HepG2 (cell line): ENCODE results near the gene FAR1. TPM values are rescaled to one million over a fixed set of nuclear protein-coding genes. Genes with fewer than 3 reads are reported as not detected.
"Not testable (repeated sequence)": the region's sequence is repeated elsewhere in the genome, so short reads cannot be mapped to it uniquely, and the experiment has no call there.

Experiments used
- ATAC-seq: fragments of 200-7000 bp; cut with Tn5 transposase; 3 replicates; pipeline ENCODE4 v1.9.1; 2020; ENCODE audit warnings: mild to moderate bottlenecking, moderate library complexity
- BruUV-seq: library from RNA; stranded (reverse); fragments of 400-500 nt; replicated peaks from 2 replicates; lab custom pipeline; 2021; lab: Mats Ljungman, UMichigan
- CTCF ChIA-PET: fragments of 300-600 bp; formaldehyde crosslinking; extraction: SDS; loops from one replicate; lab custom pipeline; 2021; ENCODE audit warnings: low total read pairs, inconsistent platforms, low intra/inter-chr PET ratio; lab: Yijun Ruan, JAX
- POLR2A ChIA-PET: fragments of 350-600 bp; sonication (Branson Sonifier 250); formaldehyde crosslinking; loops from one replicate; lab custom pipeline; 2020; ENCODE audit warnings: antibody characterized with exemption, inconsistent platforms; lab: Yijun Ruan, JAX
- DNase-seq: peaks from one replicate; pipeline ENCODE4 v3.0.0-alpha.2; 2015; ENCODE audit warnings: low spot score
- FAIRE-seq: peaks from 3 replicates; lab custom pipeline; 2011; peaks lifted over from hg19 to GRCh38; lab: Jason Lieb, UNC
- H2AFZ ChIP-seq: one replicate; pipeline ENCODE4 v1.6.1; 2011; ENCODE audit warnings: low read length, inconsistent platforms
- H3K27ac ChIP-seq: fragments of 300-600 bp; 3 replicates; pipeline ENCODE4 v1.8.0; 2011; ENCODE audit warnings: mixed run types, mild to moderate bottlenecking, mixed read lengths, low read length, inconsistent platforms; ENCODE audit not compliant: insufficient read depth; ENCODE audit errors: extremely low read length
- H3K27me3 ChIP-seq, 2 experiments: fragments of 200-600 bp in 1 of 2; 2 replicates in 1 of 2; 3 replicates in 1 of 2; pipeline versions ENCODE4 v1.6.0 to v1.8.0; 2011; ENCODE audit warnings: low read length in 2 of 2, mild to moderate bottlenecking in 2 of 2, moderate library complexity in 2 of 2, inconsistent platforms in 1 of 2; ENCODE audit not compliant: insufficient read depth in 2 of 2, control insufficient read depth in 1 of 2
- H3K36me3 ChIP-seq, 2 experiments: fragments of 200-600 bp in 1 of 2; replicated peaks in 1 of 2; 2 replicates in 1 of 2; 3 replicates in 1 of 2; pipeline versions ENCODE4 v1.5.1 to v1.8.0; 2011; ENCODE audit warnings: low read length in 2 of 2, inconsistent platforms in 1 of 2; ENCODE audit not compliant: insufficient read depth in 2 of 2, control insufficient read depth in 1 of 2
- H3K4me1 ChIP-seq: 2 replicates; pipeline ENCODE4 v1.5.1; 2012; ENCODE audit warnings: low read length, inconsistent platforms; ENCODE audit not compliant: insufficient read depth
- H3K4me2 ChIP-seq: 2 replicates; pipeline ENCODE4 v1.6.0; 2011; ENCODE audit warnings: low read depth, low read length, inconsistent platforms
- H3K4me3 ChIP-seq, 3 experiments: fragments of 200-600 bp in 1 of 3; sonication (generic), shearing (Covaris generic) in 1 of 3; replicated peaks in 1 of 3; 2 replicates each; pipeline ENCODE4 v1.5.1; 2011 to 2016; ENCODE audit warnings: low read length in 3 of 3, inconsistent platforms in 2 of 3, low read depth in 2 of 3, mild to moderate bottlenecking in 2 of 3, control low read depth in 1 of 3, mixed read lengths in 1 of 3; ENCODE audit not compliant: insufficient read depth in 1 of 3
- H3K79me2 ChIP-seq: one replicate; pipeline ENCODE4 v1.6.1; 2011; ENCODE audit warnings: low read length, inconsistent platforms; ENCODE audit not compliant: insufficient read depth
- H3K9ac ChIP-seq: 2 replicates; pipeline ENCODE4 v1.6.0; 2011; ENCODE audit warnings: mild to moderate bottlenecking, low read depth, low read length, inconsistent platforms; ENCODE audit not compliant: insufficient read depth
- H3K9me3 ChIP-seq: 2 replicates; pipeline ENCODE4 v1.5.1; 2012; ENCODE audit warnings: mild to moderate bottlenecking, low read length
- H4K20me1 ChIP-seq: 2 replicates; pipeline ENCODE4 v1.6.0; 2011; ENCODE audit warnings: inconsistent platforms, mild to moderate bottlenecking, low read length, moderate library complexity; ENCODE audit not compliant: insufficient read depth
- SETDB1 ChIP-seq: sonication (generic); formaldehyde crosslinking; IDR thresholded peaks from 2 replicates; pipeline ENCODE4 v1.5.1; 2020; ENCODE audit warnings: missing genetic modification reagents, mild to moderate bottlenecking, borderline replicate concordance
- ZNF567 ChIP-seq: sonication (generic); formaldehyde crosslinking; IDR thresholded peaks from 2 replicates; pipeline ENCODE4 v1.8.1; 2023; ENCODE audit warnings: mild to moderate bottlenecking, missing genetic modification reagents, borderline replicate concordance
- ZNF724P ChIP-seq: sonication (generic); formaldehyde crosslinking; IDR thresholded peaks from 2 replicates; pipeline ENCODE4 v1.8.0; 2022; ENCODE audit warnings: missing genetic modification reagents, borderline replicate concordance
- WGBS: methylation state at CpG from one replicate; pipeline ENCODE4 v1.1.6; 2017; ENCODE audit warnings: low lambda C conversion rate; 5-methylcytosine and 5-hydroxymethylcytosine counted together
- in situ Hi-C: cut with HindIII; loops from 2 replicates; pipeline ENCODE4 v1.10.0; 2017; ENCODE audit warnings: low pct_unique_long_range_greater_than_20kb; ENCODE audit not compliant: extremely low pct_ligation_motif_present
- intact Hi-C: fragments of 100-400 bp; cut with micrococcal nuclease; formaldehyde crosslinking; loops from one replicate; pipeline ENCODE4 v1.10.0; 2022; ENCODE audit not compliant: unreplicated experiment
- polyA plus RNA-seq, 8 experiments: library from polyadenylated mRNA; depleted of rRNA in 3 of 8; stranded (reverse) in 7 of 8; unstranded in 1 of 8; fragments of >200 nt; fragmentation: Illumina TruSeq in 4 of 8; extraction: Trizol in 4 of 8; gene quantifications; 2 replicates each; pipeline versions ENCODE4 v1.2.1 to v1.2.3, GENCODE V29; 2011 to 2016; ENCODE audit warnings: low read depth in 4 of 8, missing spikeins in 1 of 8, mixed read lengths in 1 of 8; ENCODE audit not compliant: insufficient read depth in 1 of 8
- total RNA-seq, 5 experiments: library from RNA; depleted of rRNA; stranded (reverse); fragments of >200 nt; fragmentation: Illumina TruSeq; extraction: Trizol; gene quantifications; 2 replicates each; pipeline ENCODE4 v1.2.3, GENCODE V29; 2016; ENCODE audit warnings: low read depth in 1 of 5
- TF ChIP-seq, protein P1 (sequence below): sonication (generic); formaldehyde crosslinking; IDR thresholded peaks from 2 replicates; pipeline ENCODE4 v1.5.0; 2020; ENCODE audit warnings: missing genetic modification reagents, mild to moderate bottlenecking, borderline replicate concordance

Gene FAR1
- total and polyA plus RNA-seq, 2 of the 13 experiments (the other 11 are each of a cell fraction or from before 2014, with no cell fraction given), result 0.40 to 0.95 TPM

DNA sequence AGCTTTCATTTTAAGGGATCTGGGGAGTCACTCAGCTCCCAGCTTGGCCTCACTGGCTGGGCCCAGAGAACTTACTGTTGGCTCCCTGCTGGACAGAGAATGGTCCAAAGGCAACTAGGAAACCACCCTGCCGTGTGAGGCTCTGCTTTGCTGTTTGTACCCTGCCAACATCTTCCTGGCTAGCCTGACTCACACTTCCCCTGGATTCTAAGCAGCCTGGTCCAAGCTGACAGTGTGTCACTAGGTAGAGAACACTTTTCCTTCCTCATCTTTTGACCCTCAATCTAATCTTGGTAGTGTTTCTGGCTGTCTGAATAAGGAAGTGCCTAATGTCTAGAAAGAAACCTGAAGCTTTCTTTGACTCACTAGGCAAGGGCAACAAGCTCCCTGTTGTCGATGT, 76.7 kb downstream of the FAR1 start:
- 0% methylated on average over 2 of the region's 2 CpGs for WGBS
- Histone ChIP-seq H3K27ac (no peak overlapping the region), H3K9ac (no peak overlapping the region), H3K4me3 (no peak overlapping the region), H3K79me2 (no peaks in the 10 kb centered on the region), H3K36me3 (no peaks in the 10 kb centered on the region), H4K20me1 (no peaks in the 10 kb centered on the region), H2AFZ (no peak overlapping the region), H3K4me1 (no peaks in the 10 kb centered on the region), H3K4me2 (no peak overlapping the region), H3K27me3 (peaks cover 0 to 6% of the 10 kb centered on the region in 2 experiments; a peak in 2 of 5 replicates), H3K9me3 (no peaks in the 10 kb centered on the region)
- POLR2A ChIA-PET, result no interaction called here
- ATAC-seq (no peak), DNase-seq (no peak), FAIRE-seq (no peak)
- in situ Hi-C loops (no loop called here), intact Hi-C loops (no loop called here)
- CTCF ChIA-PET, result no interaction called here
- BruUV-seq, result no TSS peak
- TF ChIP-seq ZNF567 (CRISPR knock-in tag) (no peak), SETDB1 (CRISPR knock-in tag) (no peak), ZNF724P (no peak)
- TF ChIP-seq, protein P1, sequence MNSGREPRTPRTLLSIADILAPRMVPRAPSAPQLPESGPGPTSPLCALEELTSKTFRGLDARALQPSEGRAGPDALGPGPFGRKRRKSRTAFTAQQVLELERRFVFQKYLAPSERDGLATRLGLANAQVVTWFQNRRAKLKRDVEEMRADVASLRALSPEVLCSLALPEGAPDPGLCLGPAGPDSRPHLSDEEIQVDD (CRISPR knock-in tag), result no peak

DNA sequence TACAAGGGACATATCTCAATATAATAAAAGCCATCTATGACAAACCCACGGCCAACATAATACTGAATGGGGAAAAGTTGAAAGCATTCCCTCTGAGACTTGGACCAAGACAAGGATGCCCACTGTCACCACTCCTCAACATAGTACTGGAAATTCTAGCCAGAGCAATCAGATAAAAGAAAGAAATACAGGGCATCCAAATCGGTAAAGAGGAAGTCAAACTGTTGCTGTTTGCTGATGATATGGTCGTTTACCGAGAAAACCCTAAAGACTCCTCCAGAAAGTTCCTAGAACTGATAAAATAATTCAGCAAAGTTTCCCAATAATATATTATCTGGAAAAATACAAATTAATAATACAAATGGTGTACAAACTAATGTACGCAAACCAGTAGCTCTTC, 84.8 kb downstream of the FAR1 start:
- in situ Hi-C loops, H3K27me3 ChIP-seq, CTCF ChIA-PET, H2AFZ ChIP-seq, H3K36me3 ChIP-seq, H3K4me3 ChIP-seq, POLR2A ChIA-PET, H3K4me2 ChIP-seq, intact Hi-C loops, H3K9ac ChIP-seq, H4K20me1 ChIP-seq, ATAC-seq, H3K9me3 ChIP-seq, H3K4me1 ChIP-seq, H3K27ac ChIP-seq, BruUV-seq, H3K79me2 ChIP-seq, FAIRE-seq, DNase-seq: not testable (repeated sequence)
- WGBS, result 22% methylated on average over 5 of the region's 5 CpGs
